ENCODE measurements around the gene CFAP97D2.

GRCh38 chr13:114152285-114152645 is 26.8 kb upstream of the CFAP97D2 start:
- TF ChIP-seq ZNF274 (IDR thresholded peaks at IDR 0.05; ENCODE audit: low read depth, low read length): no peak
- no peak for TF ChIP-seq SUZ12 (IDR thresholded peaks at IDR 0.05; ENCODE audit: extremely low read depth, insufficient read depth, insufficient read length)
